Testis (tissue), 3 donors: ENCODE results near the gene SPPL2B. TPM values are rescaled to one million over a fixed set of nuclear protein-coding genes. Genes with fewer than 3 reads are reported as not detected.

Experiments
- DNase-seq: peaks from one replicate; pipeline ENCODE4 v3.0.0-alpha.2; 2019
- H3K27ac ChIP-seq, 2 donors: fragments of 200-600 bp; sonication (generic); one replicate each; pipeline ENCODE4 v1.5.1; 2019
- H3K27me3 ChIP-seq: fragments of 200-600 bp; sonication (generic); one replicate; pipeline ENCODE4 v1.5.1; 2019
- H3K36me3 ChIP-seq: fragments of 200-600 bp; sonication (generic); one replicate; pipeline ENCODE4 v1.5.1; 2017; ENCODE audit warnings: low read depth; ENCODE audit errors: missing control alignments
- H3K4me1 ChIP-seq: fragments of 200-600 bp; sonication (generic); one replicate; pipeline ENCODE4 v1.5.1; 2019
- H3K4me3 ChIP-seq, 2 donors: fragments of 200-600 bp; sonication (generic); one replicate each; pipeline ENCODE4 v1.5.1; 2017 to 2019
- H3K9me3 ChIP-seq: fragments of 200-600 bp; sonication (generic); one replicate; pipeline ENCODE4 v1.5.1; 2017
- POLR2A ChIP-seq: fragments of 450-650 bp; IDR thresholded peaks from one replicate; pipeline ENCODE4 v1.6.1; 2017; ENCODE audit warnings: antibody characterized with exemption, mild to moderate bottlenecking, moderate library complexity
- WGBS, 2 donors: methylation state at CpG; one replicate each; pipeline ENCODE4 v1.1.5; 2018; 5-methylcytosine and 5-hydroxymethylcytosine counted together
- intact Hi-C: fragments of 100-400 bp; cut with DNase I; formaldehyde crosslinking; loops from one replicate; pipeline ENCODE4 v1.15.1; 2023; ENCODE audit warnings: low total_unique reads
- polyA plus RNA-seq: library from polyadenylated mRNA; stranded (reverse); fragments of 350-450 nt; fragmentation: Illumina TruSeq; extraction: RNeasy Lipid Tissue Mini Kit (QIAGEN cat#74804); gene quantifications from one replicate; pipeline ENCODE4 v1.2.3, GENCODE V29; 2014; ENCODE audit warnings: low read depth, low replicate concordance; ENCODE audit not compliant: insufficient read depth
- total RNA-seq, 2 donors: library from RNA; depleted of rRNA; stranded (reverse); fragments of >200 nt; gene quantifications; one replicate each; pipeline ENCODE4 v1.2.3, GENCODE V29; 2016
- TF ChIP-seq, protein P1 (sequence below), 3 experiments: fragments of 450-650 bp in 2 of 3; fragments of 200-600 bp in 1 of 3; sonication (generic) in 1 of 3; IDR thresholded peaks; one replicate each; pipeline ENCODE4 v1.5.1; 2016 to 2019; ENCODE audit warnings: antibody characterized with exemption in 3 of 3, mild to moderate bottlenecking in 2 of 3, moderate library complexity in 1 of 3

Gene SPPL2B
- total and polyA plus RNA-seq, 3 donors from 2014 or later: 132 to 215 (median 158) TPM

DNA sequence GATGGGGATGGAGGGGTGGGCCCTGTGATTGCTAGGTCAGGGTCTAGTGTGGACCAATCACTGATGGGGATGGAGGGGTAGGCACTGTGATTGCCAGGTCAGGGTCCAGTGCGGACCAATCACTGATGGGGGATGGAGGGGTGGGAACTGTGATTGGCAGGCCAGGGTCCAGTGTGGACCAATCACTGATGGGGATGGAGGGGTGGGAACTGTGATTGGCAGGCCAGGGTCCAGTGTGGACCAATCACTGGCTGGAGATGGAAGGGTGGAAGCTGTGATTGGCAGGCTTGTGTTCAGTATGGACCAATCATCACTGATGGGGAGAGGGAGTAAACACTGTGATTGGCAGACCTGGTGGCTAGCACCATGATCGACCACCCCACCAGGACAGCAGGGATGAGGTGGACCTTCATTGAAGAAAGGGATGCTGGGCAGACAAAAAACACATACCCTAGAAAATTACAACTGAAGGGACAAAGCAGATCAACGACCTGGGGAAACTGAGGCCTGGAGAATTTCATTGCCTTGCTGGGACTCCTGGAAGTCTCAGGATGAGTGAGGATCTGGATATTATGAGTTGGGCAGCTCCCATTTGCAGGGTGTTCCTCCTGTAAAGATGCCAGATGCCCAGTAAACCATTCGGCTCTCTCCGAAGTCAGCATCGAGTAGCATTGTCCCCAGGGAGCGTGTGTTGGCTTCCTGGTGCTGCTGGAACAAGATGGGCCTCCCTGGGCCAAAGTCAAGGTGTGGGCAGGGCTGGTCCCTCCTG is 47.1 kb downstream of the SPPL2B start:
- peak; percentile 69 for DNase-seq
- H3K4me1 ChIP-seq: no peaks in the 10 kb centered on the region
- no peaks in the 10 kb centered on the region for H3K27me3 ChIP-seq
- WGBS, 2 donors: 59 to 62% methylated on average over 6 to 7 of the region's 7 CpGs
- H3K27ac ChIP-seq: no peak overlapping the region
- H3K9me3 ChIP-seq: no peaks in the 10 kb centered on the region
- no peaks in the 10 kb centered on the region for H3K36me3 ChIP-seq
- intact Hi-C loops: no loop called here
- TF ChIP-seq POLR2A: no peak
- TF ChIP-seq, protein P1, sequence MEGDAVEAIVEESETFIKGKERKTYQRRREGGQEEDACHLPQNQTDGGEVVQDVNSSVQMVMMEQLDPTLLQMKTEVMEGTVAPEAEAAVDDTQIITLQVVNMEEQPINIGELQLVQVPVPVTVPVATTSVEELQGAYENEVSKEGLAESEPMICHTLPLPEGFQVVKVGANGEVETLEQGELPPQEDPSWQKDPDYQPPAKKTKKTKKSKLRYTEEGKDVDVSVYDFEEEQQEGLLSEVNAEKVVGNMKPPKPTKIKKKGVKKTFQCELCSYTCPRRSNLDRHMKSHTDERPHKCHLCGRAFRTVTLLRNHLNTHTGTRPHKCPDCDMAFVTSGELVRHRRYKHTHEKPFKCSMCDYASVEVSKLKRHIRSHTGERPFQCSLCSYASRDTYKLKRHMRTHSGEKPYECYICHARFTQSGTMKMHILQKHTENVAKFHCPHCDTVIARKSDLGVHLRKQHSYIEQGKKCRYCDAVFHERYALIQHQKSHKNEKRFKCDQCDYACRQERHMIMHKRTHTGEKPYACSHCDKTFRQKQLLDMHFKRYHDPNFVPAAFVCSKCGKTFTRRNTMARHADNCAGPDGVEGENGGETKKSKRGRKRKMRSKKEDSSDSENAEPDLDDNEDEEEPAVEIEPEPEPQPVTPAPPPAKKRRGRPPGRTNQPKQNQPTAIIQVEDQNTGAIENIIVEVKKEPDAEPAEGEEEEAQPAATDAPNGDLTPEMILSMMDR (IDR thresholded peaks at IDR 0.05): no peak
- peak overlapping the region in 1 of 2 donors; percentile 31 for H3K4me3 ChIP-seq

DNA sequence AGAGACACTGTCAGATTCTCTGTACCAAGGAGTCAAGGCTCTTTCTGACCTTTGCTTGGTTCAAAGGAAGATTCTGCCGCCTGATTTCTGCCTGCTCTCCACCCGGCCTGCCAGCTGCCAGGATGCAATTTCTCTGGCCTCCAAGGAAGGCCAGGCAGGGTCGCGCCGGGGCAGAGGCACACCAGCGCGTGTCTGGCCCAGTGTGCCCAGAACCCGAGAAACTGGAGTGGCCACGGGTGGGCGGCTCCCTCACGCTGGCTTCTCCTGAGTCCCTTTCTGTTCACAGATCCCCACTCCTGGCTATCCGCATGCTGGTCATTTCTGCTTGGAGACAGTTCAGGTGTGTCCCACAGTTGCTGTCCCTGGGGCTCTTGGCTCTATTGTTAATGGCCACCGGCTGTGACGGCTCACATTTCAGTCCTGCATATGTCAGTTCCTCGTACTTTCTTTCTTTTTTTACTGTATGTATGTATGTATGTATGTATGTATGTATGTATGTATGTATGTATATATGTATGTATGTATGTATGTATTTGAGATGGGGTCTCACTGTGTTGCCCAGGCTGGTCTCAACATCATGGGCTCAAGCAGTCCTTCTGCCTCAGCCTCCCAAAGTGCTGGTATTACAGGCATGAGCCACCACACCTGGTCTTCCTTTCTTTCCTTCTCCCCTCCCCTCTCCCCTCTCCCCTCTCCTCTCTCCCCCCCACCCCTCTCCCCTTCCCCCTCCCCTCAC is 48.5 kb downstream of the SPPL2B start:
- TF ChIP-seq, protein P1 (IDR thresholded peaks at IDR 0.05): no peak
- no peak for TF ChIP-seq POLR2A
- H3K9me3 ChIP-seq: no peaks in the 10 kb centered on the region
- DNase-seq: no peak
- H3K36me3 ChIP-seq: no peaks in the 10 kb centered on the region
- no peak overlapping the region for H3K4me3 ChIP-seq
- intact Hi-C loops: no loop called here
- H3K27ac ChIP-seq: no peak overlapping the region
- WGBS, 2 donors: 50 to 52% methylated on average over 6 to 15 of the region's 15 CpGs
- H3K4me1 ChIP-seq: no peaks in the 10 kb centered on the region
- no peaks in the 10 kb centered on the region for H3K27me3 ChIP-seq

DNA sequence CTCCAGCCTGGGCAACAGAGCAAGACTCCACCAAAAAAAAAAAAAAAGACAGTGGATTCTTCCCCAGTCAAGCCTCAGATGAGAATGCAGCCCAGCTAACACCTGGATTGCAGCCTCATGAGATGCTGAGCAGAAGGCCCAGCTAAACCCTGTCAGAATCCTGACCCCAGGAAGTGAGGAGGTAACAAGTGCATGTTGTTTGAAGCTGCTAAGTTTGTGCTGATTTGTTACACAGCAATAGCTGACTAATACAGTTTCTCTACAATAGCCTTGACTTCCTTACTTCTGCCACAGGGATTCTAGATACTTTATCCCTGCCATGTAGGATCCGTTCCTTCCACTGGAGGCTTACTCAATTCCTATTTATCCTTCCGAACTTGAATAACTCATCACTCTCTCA is 52.1 kb downstream of the SPPL2B start:
- no peak for DNase-seq
- no peak for TF ChIP-seq POLR2A
- TF ChIP-seq, protein P1 (IDR thresholded peaks at IDR 0.05): no peak
- Histone ChIP-seq H3K27me3 (no peaks in the 10 kb centered on the region), H3K36me3 (no peaks in the 10 kb centered on the region), H3K9me3 (no peaks in the 10 kb centered on the region), H3K27ac (no peak overlapping the region), H3K4me1 (no peaks in the 10 kb centered on the region), H3K4me3 (no peak overlapping the region)
- intact Hi-C loops: no loop called here
- 90 to 97% methylated on average over 2 of the region's 2 CpGs for WGBS, 2 donors

- H3K4me1 ChIP-seq: no peaks in the 10 kb centered on the region
- H3K36me3 ChIP-seq: no peaks in the 10 kb centered on the region
- no peak for TF ChIP-seq POLR2A
- TF ChIP-seq, protein P1 (IDR thresholded peaks at IDR 0.05): no peak
- 64 to 65% methylated on average over 17 to 18 of the region's 18 CpGs for WGBS, 2 donors
- H3K4me3 ChIP-seq: no peak overlapping the region
- H3K27me3 ChIP-seq: no peaks in the 10 kb centered on the region
- no peak for DNase-seq
- H3K27ac ChIP-seq: no peak overlapping the region
- intact Hi-C loops: no loop called here
- H3K9me3 ChIP-seq: no peaks in the 10 kb centered on the region
Observed at GRCh38 chr19:2381148-2381820, 52.8 kb downstream of the SPPL2B start.
